ENCODE measurements around the gene OR4K13. TPM values are rescaled to one million over a fixed set of nuclear protein-coding genes. Genes with fewer than 3 reads are reported as not detected.

The OR4K13 gene
- total RNA-seq, 2 donors from 2014 or later = not detected

- H3K27me3 ChIP-seq (replicated peaks; ENCODE audit: insufficient read depth) = no peaks in the 10 kb centered on the region
- H3K36me3 ChIP-seq = no peaks in the 10 kb centered on the region
- WGBS = 75% methylated on average over 2 of the region's 2 CpGs
- no peak for TF ChIP-seq CTCF (IDR thresholded peaks at IDR 0.05)
- no peak for TF ChIP-seq POLR2AphosphoS5 (IDR thresholded peaks at IDR 0.05)
- TF ChIP-seq POLR2A (IDR thresholded peaks at IDR 0.05) = no peak
- intact Hi-C loops (cut with DNase I) = no loop called here
- DNase-seq (ENCODE audit: low spot score) = no peak
- H3K4me3 ChIP-seq = no peak overlapping the region
- H3K9me3 ChIP-seq = no peaks in the 10 kb centered on the region
- H3K27ac ChIP-seq = no peak overlapping the region
- no peaks in the 10 kb centered on the region for H3K4me1 ChIP-seq (replicated peaks)
These were observed 42.4 kb downstream of the OR4K13 start for GRCh38 chr14:19993438-19993837.

Other genes starting within 250 kb of the OR4K13 start
- not detected for gene OR4N2, start 232.3 kb downstream of the OR4K13 start, total RNA-seq
- not detected for gene OR4K2, start 160.9 kb downstream of the OR4K13 start, total RNA-seq
- gene OR4K5, start 115.4 kb downstream of the OR4K13 start, total RNA-seq = not detected
- gene OR4K1, start 105.1 kb downstream of the OR4K13 start, total RNA-seq = not detected
- not detected for gene OR4K15, start 60.4 kb downstream of the OR4K13 start, total RNA-seq
- not detected for gene OR4Q2, start 33.9 kb downstream of the OR4K13 start, total RNA-seq
- gene OR4K14, start 16.7 kb downstream of the OR4K13 start, total RNA-seq = not detected
- not detected for gene OR4L1, start 24.0 kb upstream of the OR4K13 start, total RNA-seq
- gene OR4K17, start 74.7 kb upstream of the OR4K13 start, total RNA-seq = not detected
- not detected for gene OR4N5, start 102.8 kb upstream of the OR4K13 start, total RNA-seq
- not detected for gene OR11G2, start 154.9 kb upstream of the OR4K13 start, total RNA-seq
- not detected for gene OR11H6, start 187.7 kb upstream of the OR4K13 start, total RNA-seq
- gene OR11H7, start 192.9 kb upstream of the OR4K13 start, total RNA-seq = not detected
- gene OR11H4, start 203.2 kb upstream of the OR4K13 start, total RNA-seq = not detected